Kidney glomerular epithelial cell (primary cell): ENCODE data around the gene TMEM121.

Experiments
- DNase-seq: peaks from one replicate; lab custom pipeline; 2025; lab: John Stamatoyannopoulos, UW

Gene TMEM121

DNA sequence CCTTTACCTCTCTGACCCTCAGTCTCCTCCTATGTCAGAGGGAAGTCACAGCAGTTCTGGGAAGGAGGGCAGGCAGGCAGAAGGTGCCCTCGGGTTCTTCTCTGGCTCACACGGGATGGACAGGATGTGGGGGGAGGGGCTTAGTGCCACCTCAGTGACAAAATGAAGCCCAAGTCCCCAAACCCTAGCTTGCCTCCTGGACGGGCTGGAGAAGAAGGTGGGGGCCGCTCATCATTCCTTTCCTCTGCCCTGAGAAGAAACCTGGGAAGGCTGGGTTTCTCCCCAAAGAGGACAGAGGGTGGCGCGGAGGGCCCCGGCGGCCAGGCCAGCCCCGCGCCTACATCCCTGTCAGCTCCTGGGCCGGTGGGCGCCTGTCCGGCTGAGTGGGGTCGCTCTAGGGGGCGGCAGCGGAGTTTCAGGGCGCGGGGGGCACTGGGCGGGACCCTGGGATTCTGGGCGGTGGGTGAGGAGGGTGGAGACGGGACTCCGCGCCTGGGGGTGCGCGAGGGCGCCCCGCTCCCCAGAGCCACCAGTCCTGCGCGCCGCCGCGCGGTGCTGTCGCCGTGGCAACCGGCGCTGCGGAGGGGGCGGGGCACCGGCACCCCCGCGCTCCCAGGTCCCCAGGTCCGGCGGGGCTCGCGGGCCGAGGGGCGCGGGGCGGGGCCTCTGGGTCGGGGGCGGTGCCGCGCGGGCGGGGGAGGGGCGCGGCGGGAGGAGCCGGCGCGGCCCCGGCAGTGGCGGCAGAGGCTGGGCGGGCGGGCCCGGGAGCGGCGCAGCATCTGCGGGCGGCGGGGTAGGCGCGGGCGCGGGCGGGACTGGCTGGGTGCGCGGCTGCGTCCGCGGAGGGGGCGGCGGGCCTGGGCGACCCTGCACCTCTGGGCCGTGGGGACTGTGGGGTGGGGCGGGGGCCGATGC lies at the start of gene TMEM121:
TMEM121 (plus strand) TSS at position 723 of the 915 bp plus-strand sequence. CDS start 2,252 bp downstream, outside the sequence.
- no peak for DNase-seq

DNA sequence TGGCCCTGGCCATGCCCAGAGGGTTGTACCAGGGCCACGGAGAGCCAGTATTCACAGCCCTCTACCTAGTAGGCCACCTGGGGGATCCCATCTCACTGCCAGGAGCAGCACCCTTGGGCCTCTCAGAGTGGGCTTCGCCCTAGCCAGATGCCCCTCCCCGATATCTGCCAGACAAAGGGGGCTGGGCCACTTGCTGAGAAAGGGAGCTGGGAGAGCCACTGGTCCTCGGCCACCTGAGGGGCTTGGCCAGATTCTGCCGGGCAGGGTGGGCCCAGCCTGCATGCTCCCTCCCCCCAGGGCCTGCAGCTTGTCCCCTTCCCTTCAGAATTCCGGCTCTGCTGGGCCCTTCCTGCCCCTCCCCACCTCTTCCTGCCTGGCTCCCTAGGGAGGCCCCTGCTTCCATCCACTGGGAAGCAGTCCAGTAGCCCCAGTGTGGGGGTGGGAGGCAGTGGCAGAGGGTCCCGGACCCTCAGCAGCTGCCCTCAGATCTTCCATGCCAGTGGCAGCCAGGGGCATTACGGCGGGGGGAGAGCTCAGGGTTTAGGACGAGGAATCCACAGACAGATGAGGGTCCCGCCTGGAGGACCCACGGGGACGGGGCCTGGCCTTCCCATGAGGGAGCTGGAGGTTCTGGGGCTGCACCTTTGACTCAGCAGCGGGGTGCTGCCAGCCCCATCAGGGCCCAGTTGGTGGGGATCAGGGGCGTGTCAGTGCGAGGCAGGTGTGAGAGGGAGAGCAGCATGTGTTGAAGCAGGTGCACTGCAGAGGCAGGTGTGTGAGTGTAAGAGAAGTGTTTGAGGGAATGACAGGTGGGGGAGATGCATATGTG lies 49.3 kb upstream of the TMEM121 start:
- no peak for DNase-seq

GRCh38 chr14:105477660-105478397 lies 48.6 kb upstream of the TMEM121 start:
- DNase-seq: no peak

DNA sequence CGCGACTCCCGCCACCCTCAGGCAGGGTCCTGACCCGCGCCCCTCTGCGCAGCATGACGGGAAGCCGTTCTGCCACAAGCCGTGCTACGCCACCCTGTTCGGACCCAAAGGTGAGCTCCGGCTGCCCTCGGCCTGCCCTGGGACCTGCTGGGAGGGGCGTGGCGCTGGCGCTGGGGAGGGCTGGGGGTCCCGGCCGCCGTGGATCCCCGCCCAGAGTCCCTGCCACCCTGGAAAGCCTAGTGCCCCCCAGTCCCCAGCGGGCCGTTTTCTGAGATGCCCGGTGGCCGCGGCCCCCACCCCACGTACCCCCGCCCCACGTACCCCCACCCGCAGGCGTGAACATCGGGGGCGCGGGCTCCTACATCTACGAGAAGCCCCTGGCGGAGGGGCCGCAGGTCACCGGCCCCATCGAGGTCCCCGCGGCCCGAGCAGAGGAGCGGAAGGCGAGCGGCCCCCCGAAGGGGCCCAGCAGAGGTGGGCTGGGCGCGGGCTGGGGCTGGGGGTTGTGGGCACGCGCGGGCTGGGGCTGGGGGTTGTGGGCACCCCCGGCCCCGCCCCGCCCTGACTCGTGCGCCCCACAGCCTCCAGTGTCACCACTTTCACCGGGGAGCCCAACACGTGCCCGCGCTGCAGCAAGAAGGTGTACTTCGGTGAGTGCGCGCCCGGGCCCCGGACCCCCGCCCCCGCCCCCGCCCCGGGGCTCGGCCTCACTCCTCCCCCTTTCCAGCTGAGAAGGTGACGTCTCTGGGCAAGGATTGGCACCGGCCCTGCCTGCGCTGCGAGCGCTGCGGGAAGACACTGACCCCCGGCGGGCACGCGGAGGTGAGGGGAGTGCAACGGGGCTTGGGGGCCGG lies 47.8 kb upstream of the TMEM121 start:
- no peak for DNase-seq

GRCh38 chr14:105479431-105480158 lies 46.8 kb upstream of the TMEM121 start:
- DNase-seq: no peak

- DNase-seq: no peak
Measured at GRCh38 chr14:105480199-105480746, 46.1 kb upstream of the TMEM121 start.

GRCh38 chr14:105480807-105481801 lies 45.3 kb upstream of the TMEM121 start:
- DNase-seq: peak; percentile 90

- peak; percentile 94 for DNase-seq
Measured at GRCh38 chr14:105481886-105482457, 44.4 kb upstream of the TMEM121 start.

- DNase-seq: no peak
Measured at GRCh38 chr14:105482486-105483110, 43.8 kb upstream of the TMEM121 start.

DNA sequence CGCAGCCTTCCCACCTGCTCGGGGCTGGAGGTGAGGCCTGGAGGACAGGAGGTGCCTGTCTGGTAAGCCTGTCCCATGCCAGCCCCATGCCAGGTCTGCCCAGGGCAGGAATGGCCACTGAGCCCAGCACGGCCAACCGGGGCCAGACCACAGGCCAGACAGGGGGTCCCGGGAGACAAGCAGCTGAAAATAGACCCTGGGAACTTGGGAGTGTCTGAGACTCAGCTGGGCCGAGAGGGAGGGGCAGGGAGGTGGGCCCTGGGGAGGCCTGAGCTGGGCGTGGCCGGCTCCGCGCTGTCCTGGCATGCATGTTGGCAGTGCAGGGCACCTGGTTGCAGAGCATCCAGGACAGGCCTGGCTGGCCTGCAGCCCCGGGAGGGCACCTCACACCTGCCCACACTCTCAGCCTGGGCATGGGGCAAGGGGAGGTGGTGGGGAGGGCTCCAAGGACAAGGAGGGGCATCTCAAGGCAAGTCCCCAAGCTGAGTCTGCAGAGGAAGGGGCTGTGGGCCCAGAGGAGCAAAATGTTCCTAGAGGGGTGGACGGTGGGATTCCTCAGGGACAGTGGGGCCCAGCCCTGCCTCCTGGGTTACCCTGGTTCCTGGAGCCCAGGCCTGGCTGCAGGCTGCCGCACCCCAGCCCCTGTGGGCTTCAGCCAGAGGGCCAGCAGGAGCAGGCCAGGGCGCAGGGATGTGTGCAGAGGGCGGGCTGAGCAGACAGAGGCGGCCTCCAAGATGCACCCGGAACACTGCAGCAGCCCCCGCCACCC lies 42.9 kb upstream of the TMEM121 start:
- no peak for DNase-seq

DNA sequence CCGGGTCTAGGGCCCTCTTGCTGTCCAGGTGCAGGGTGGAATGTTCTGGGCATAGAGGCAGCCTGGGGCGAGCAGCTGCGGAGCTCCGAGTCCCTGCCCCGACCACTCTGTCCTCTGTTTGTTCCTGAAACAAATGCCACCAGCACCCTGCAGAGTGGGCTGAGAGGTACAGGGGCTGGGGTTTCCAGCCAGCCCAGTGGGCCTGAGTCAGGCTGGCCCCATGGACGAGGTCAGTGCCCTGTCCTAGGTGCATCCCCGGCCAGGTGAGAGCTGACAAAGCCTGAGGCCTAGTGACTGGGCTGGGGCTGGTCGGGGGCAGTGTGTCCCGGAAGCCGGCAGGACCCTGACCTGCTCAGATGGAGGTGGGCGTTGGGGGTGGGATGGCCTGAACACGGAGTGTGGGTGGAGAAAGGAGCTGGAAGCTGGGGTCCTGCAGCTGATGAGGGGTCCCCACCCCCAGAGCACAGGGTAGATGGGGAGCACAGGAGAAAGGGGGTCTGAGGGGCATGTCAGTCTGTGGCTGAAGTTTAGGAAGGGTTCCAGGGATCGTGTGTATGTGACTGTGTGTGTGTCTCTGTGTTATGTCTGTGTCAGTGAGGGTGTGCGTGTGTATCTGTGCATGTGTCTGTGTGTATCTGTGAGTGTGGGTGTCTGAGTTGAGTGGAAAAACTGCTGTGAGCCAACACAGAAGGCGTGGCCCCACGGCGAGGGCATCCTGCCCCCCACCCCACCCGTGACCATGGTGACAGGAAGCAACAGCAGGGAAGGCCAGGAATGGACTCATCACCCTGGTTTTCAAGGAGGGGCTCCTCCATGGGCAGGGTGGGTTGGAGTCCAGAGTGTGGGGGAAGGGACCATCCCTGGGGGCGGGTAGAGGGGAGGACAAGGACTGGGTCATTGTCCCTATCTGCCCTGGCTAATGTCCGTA lies 42.0 kb upstream of the TMEM121 start:
- DNase-seq: no peak

- no peak for DNase-seq
Measured at GRCh38 chr14:105484997-105485393, 41.4 kb upstream of the TMEM121 start.

DNA sequence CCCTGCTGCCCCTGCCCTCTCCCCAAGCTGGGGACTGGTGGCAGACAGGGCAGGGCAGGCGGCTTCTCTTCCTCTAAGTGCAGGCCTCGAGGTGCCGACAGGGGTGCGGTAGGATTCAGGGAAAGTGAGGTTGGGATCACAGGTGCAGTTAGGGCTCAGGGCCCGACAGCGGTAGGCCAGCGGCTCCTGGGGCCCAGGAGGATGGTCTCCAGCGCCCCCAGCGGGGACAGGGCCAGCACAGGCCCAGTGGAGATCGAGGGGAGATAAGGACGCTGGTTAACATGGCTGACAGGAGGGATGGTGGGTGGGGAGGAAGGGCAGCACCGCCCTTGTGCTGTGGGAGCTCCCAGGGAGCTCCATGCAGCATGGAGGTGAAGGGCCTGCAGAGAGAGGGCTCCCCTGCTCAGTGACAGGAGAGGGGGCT lies 40.6 kb upstream of the TMEM121 start:
- DNase-seq: peak; percentile 16

DNA sequence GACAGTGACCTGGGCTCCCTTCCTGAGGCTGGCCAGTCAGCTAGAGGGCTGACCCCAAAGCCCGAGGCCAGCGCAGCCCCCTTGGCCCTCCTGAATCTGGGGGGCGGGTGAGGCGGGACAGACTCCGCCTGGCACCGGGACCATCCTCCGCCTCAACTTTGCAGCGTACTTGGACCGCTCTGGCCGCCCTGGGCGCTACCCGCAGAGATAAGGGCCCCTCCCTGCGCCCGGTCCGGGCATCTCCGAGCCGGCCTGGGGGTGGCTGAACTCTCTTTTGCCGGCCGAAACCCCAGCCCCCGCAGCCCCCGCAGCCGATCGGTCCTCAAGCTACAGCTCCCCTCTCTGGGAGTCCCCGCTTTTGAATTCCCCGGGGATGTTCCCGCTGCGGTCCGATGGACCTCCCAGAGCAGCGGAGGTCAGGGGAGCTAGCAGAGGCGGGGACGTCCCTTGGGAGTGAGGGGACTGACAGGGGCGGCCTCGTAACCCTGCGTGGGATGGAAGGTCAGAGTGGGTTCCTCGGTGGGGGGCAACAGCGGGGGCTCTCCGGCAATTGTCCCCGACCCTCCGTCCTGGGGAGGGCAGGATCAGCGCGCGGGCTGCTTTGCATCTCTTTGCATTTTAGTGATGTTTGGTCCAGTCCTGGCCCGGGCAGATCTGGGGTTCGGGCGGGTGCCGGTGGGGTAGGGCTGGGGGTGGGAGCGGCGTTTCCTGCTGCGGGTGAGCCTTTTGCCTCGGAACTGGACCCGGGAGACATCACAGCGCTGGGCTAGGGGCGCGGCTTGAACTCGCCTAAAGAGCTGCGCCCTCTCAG lies 40.0 kb upstream of the TMEM121 start, which contains the start of gene CRIP1:
CRIP1 (plus strand) TSS at position 724 of the 811 bp plus-strand sequence. CDS start 374 bp downstream, outside the sequence.
- DNase-seq: no peak

GRCh38 chr14:105486974-105487448 lies 39.4 kb upstream of the TMEM121 start:
- no peak for DNase-seq
